Endothelial cell of umbilical vein (primary cell): ENCODE data around the gene TRAK1. TPM values are rescaled to one million over a fixed set of nuclear protein-coding genes. Genes with fewer than 3 reads are reported as not detected.

ENCODE experiments used
- BruUV-seq: library from RNA; stranded (reverse); fragments of 400-500 nt; replicated peaks from 2 replicates; lab custom pipeline; 2021; lab: Mats Ljungman, UMichigan
- CTCF ChIA-PET: fragments of 300-600, 350-600 bp; sonication (Branson Sonifier 250); formaldehyde crosslinking; loops from one replicate; lab custom pipeline; 2021; ENCODE audit warnings: antibody characterized with exemption, inconsistent platforms; lab: Charles Lee
- POLR2A ChIA-PET: fragments of 300-600, 350-600 bp; sonication (Branson Sonifier 250); formaldehyde crosslinking; loops from one replicate; lab custom pipeline; 2021; ENCODE audit warnings: antibody characterized with exemption, inconsistent platforms; lab: Charles Lee
- DNase-seq: peaks from one replicate; pipeline ENCODE4 v3.0.0-alpha.2; 2011; ENCODE audit warnings: low read depth, low spot score
- FAIRE-seq: peaks from 2 replicates; lab custom pipeline; 2011; peaks lifted over from hg19 to GRCh38; lab: Jason Lieb, UNC
- H2AFZ ChIP-seq: 2 replicates; pipeline ENCODE4 v1.6.0; 2012; ENCODE audit warnings: low read depth, low read length, control low read depth, inconsistent platforms
- H3K27ac ChIP-seq: 2 replicates; pipeline ENCODE4 v1.5.1; 2011; ENCODE audit warnings: low read depth, mild to moderate bottlenecking, control low read depth, low read length, moderate library complexity; ENCODE audit not compliant: insufficient read depth
- H3K27me3 ChIP-seq, 2 experiments: 2 replicates each; pipeline versions ENCODE4 v1.6.0 to v1.6.1; 2011; ENCODE audit warnings: low read length in 2 of 2, mixed read lengths in 1 of 2; ENCODE audit not compliant: control insufficient read depth in 2 of 2, insufficient read depth in 2 of 2
- H3K36me3 ChIP-seq, 2 experiments: 2 replicates in 1 of 2; 3 replicates in 1 of 2; pipeline ENCODE4 v1.5.1; 2011; ENCODE audit warnings: low read length in 2 of 2, mild to moderate bottlenecking in 1 of 2, moderate library complexity in 1 of 2; ENCODE audit not compliant: control insufficient read depth in 2 of 2, insufficient read depth in 2 of 2; ENCODE audit errors: extremely low read depth in 1 of 2
- H3K4me1 ChIP-seq: 3 replicates; pipeline ENCODE4 v1.5.1; 2011; ENCODE audit warnings: mild to moderate bottlenecking, low read length; ENCODE audit not compliant: control insufficient read depth, insufficient read depth; ENCODE audit errors: extremely low read depth
- H3K4me2 ChIP-seq: 2 replicates; pipeline ENCODE4 v1.6.1; 2011; ENCODE audit warnings: low read length, control low read depth, mixed read lengths; ENCODE audit not compliant: insufficient read depth
- H3K4me3 ChIP-seq, 3 experiments: fragments of 200-600 bp in 1 of 3; sonication (generic), shearing (Covaris generic) in 1 of 3; replicated peaks in 1 of 3; 2 replicates each; pipeline ENCODE4 v1.5.1; 2011 to 2016; ENCODE audit warnings: control low read depth in 3 of 3, low read length in 3 of 3, mild to moderate bottlenecking in 2 of 3, inconsistent platforms in 1 of 3, low read depth in 1 of 3, moderate library complexity in 1 of 3; ENCODE audit not compliant: insufficient read depth in 1 of 3
- H3K79me2 ChIP-seq: 2 replicates; pipeline ENCODE4 v1.6.0; 2012; ENCODE audit warnings: low read length, inconsistent platforms; ENCODE audit not compliant: control insufficient read depth, insufficient read depth
- H3K9ac ChIP-seq: replicated peaks from 2 replicates; pipeline ENCODE3; 2011; ENCODE audit warnings: low read length, control low read depth; ENCODE audit not compliant: insufficient read depth; ENCODE audit errors: extremely low read depth
- H3K9me1 ChIP-seq: replicated peaks from 3 replicates; pipeline ENCODE4 v1.6.0; 2011; ENCODE audit warnings: mild to moderate bottlenecking, low read length; ENCODE audit not compliant: control insufficient read depth, insufficient read depth; ENCODE audit errors: extremely low read depth
- H3K9me3 ChIP-seq: replicated peaks from 2 replicates; pipeline ENCODE4 v1.5.1; 2012; ENCODE audit warnings: low read length, inconsistent platforms; ENCODE audit not compliant: control insufficient read depth, insufficient read depth
- H4K20me1 ChIP-seq: replicated peaks from 2 replicates; pipeline ENCODE3; 2011; ENCODE audit warnings: mild to moderate bottlenecking, low read length; ENCODE audit not compliant: control insufficient read depth, insufficient read depth; ENCODE audit errors: extremely low read depth
- CTCF ChIP-seq, 2 donors: IDR thresholded peaks; 1 replicate in 1 of 2; 2 replicates in 1 of 2; pipeline ENCODE4 v1.5.1; 2011; ENCODE audit warnings: low read length in 2 of 2, mild to moderate bottlenecking in 2 of 2, moderate library complexity in 2 of 2, control low read depth in 1 of 2, inconsistent platforms in 1 of 2, low read depth in 1 of 2; ENCODE audit not compliant: insufficient read depth in 1 of 2; ENCODE audit errors: extremely low read depth in 1 of 2
- EZH2 ChIP-seq: IDR thresholded peaks from 2 replicates; pipeline ENCODE4 v1.6.1; 2012; ENCODE audit warnings: borderline replicate concordance, low read depth, mild to moderate bottlenecking, moderate library complexity, low read length, inconsistent platforms; ENCODE audit not compliant: severe bottlenecking
- FOS ChIP-seq: IDR thresholded peaks from 2 replicates; pipeline ENCODE4 v1.6.1; 2011; ENCODE audit warnings: mild to moderate bottlenecking, low read length, moderate library complexity, borderline replicate concordance; ENCODE audit not compliant: insufficient read depth
- MAX ChIP-seq: IDR thresholded peaks from 2 replicates; pipeline ENCODE4 v1.6.1; 2011; ENCODE audit not compliant: insufficient read depth, insufficient read length
- POLR2AphosphoS5 ChIP-seq: IDR thresholded peaks from 2 replicates; pipeline ENCODE4 v1.6.1; 2012; ENCODE audit warnings: low read depth, mild to moderate bottlenecking, control low read depth, low read length, moderate library complexity; ENCODE audit not compliant: insufficient read depth
- dilution Hi-C: fragments of 300-500 bp; cut with MboI; formaldehyde crosslinking; loops from one replicate; pipeline ENCODE4 v1.15.0; 2019; ENCODE audit warnings: low sequenced_read_pairs; ENCODE audit not compliant: extremely low pct_ligation_motif_present
- intact Hi-C: fragments of 100-400 bp; cut with micrococcal nuclease; formaldehyde crosslinking; loops from one replicate; pipeline ENCODE4 v1.10.0; 2022
- polyA plus RNA-seq, 4 experiments: library from polyadenylated mRNA; depleted of rRNA in 3 of 4; stranded (reverse) in 3 of 4; unstranded in 1 of 4; fragments of >200 nt; gene quantifications; 2 replicates each; pipeline versions ENCODE4 v1.2.1 to v1.2.3, GENCODE V29; 2011 to 2012; ENCODE audit warnings: missing spikeins in 1 of 4
- total RNA-seq: library from RNA; stranded (reverse); gene quantifications from 2 replicates; pipeline ENCODE4 v1.2.3, GENCODE V29; 2021

The TRAK1 gene
- total and polyA plus RNA-seq, 2 donors (not counting 3 experiments of a cell fraction or from before 2014, with no cell fraction given), result 38.5 to 59.6 TPM

GRCh38 chr3:42116466-42116865, 25.3 kb downstream of the TRAK1 start:
- no peak for DNase-seq
- no peak overlapping the region for H3K9ac ChIP-seq
- H3K9me3 ChIP-seq, result no peaks in the 10 kb centered on the region
- no peak for TF ChIP-seq EZH2
- no peak for TF ChIP-seq MAX
- TF ChIP-seq FOS, result no peak
- no peak for TF ChIP-seq POLR2AphosphoS5
- no peak for TF ChIP-seq CTCF (IDR thresholded peaks at IDR 0.05; ENCODE audit: extremely low read depth in 1 of 2, insufficient read depth in 1 of 2, low read depth in 1 of 2, low read length in 2 of 2)
- no peaks in the 10 kb centered on the region for H3K36me3 ChIP-seq
- H3K4me3 ChIP-seq, result no peak overlapping the region
- no peaks in the 10 kb centered on the region for H4K20me1 ChIP-seq
- no peak overlapping the region for H3K27ac ChIP-seq
- peaks cover 3% of the 10 kb centered on the region for H3K79me2 ChIP-seq
- no peaks in the 10 kb centered on the region for H3K27me3 ChIP-seq
- H3K4me1 ChIP-seq, result peaks cover 39% of the 10 kb centered on the region
- ChIA-PET POLR2A (no interaction called here), CTCF (interaction anchor here (1.2 to 7.5 kb wide), 3 partner anchors 14 to 76 kb away, joined by 3 to 318 read pairs (median 3); no protein-coding TSS in a partner anchor)
- dilution Hi-C loops, result no loop called here
- no peak overlapping the region for H2AFZ ChIP-seq
- intact Hi-C loops, result no loop called here
- no TSS peak for BruUV-seq
- H3K9me1 ChIP-seq, result no peaks in the 10 kb centered on the region
- no peak overlapping the region for H3K4me2 ChIP-seq
- FAIRE-seq, result no peak
